T-helper 2 cell treated with Interferon-gamma antibody and Interleukin-4, amounts not matched to agents 5 μg/mL and 100 μg/mL, for 36 hours (primary cell): ENCODE results near the gene ATF6B.

Experiments
- DNase-seq: peaks from one replicate; pipeline ENCODE4 v3.0.0; 2021; ENCODE audit warnings: low spot score
- H3K27ac Mint-ChIP-seq: one replicate; pipeline ENCODE4 v1.8.0; 2021; ENCODE audit warnings: mild to moderate bottlenecking, mixed read lengths
- H3K27me3 Mint-ChIP-seq: one replicate; pipeline ENCODE4 v1.8.0; 2021; ENCODE audit warnings: low read depth, mixed read lengths
- H3K36me3 Mint-ChIP-seq: one replicate; pipeline ENCODE4 v1.8.0; 2021; ENCODE audit warnings: low read depth, mixed read lengths
- H3K4me1 Mint-ChIP-seq: one replicate; pipeline ENCODE4 v1.8.0; 2021; ENCODE audit warnings: low read depth, mixed read lengths
- H3K4me3 Mint-ChIP-seq: one replicate; pipeline ENCODE4 v1.8.0; 2022; ENCODE audit warnings: mild to moderate bottlenecking, moderate library complexity, mixed read lengths
- H3K9me3 Mint-ChIP-seq: one replicate; pipeline ENCODE4 v1.8.0; 2021; ENCODE audit warnings: mixed read lengths

Gene ATF6B

GRCh38 chr6:32129297-32130088, 1.4 kb upstream of the ATF6B start:
- peak overlapping the region; percentile 91 for H3K27ac Mint-ChIP-seq
- no peaks in the 10 kb centered on the region for H3K9me3 Mint-ChIP-seq
- peaks cover 31% of the 10 kb centered on the region for H3K4me1 Mint-ChIP-seq
- H3K36me3 Mint-ChIP-seq = peaks cover 19% of the 10 kb centered on the region
- peak overlapping the region; percentile 100 for H3K4me3 Mint-ChIP-seq
- no peak for DNase-seq
- H3K27me3 Mint-ChIP-seq = peaks cover 8% of the 10 kb centered on the region

- H3K36me3 Mint-ChIP-seq = peaks cover 25% of the 10 kb centered on the region
These were observed 778 bp upstream of the ATF6B start for GRCh38 chr6:32128751-32129296.

GRCh38 chr6:32127409-32127716, 683 bp downstream of the ATF6B start:
- DNase-seq = no peak
- H3K36me3 Mint-ChIP-seq = peaks cover 32% of the 10 kb centered on the region
- peaks cover 3% of the 10 kb centered on the region for H3K27me3 Mint-ChIP-seq
- peaks cover 34% of the 10 kb centered on the region for H3K4me1 Mint-ChIP-seq
- H3K4me3 Mint-ChIP-seq = peak overlapping the region; percentile 100
- H3K9me3 Mint-ChIP-seq = no peaks in the 10 kb centered on the region
- peak overlapping the region; percentile 99 for H3K27ac Mint-ChIP-seq

More at GRCh38 chr6:32128751-32129296, 778 bp upstream of the ATF6B start:
- peak overlapping the region; percentile 99 for H3K27ac Mint-ChIP-seq
- H3K4me1 Mint-ChIP-seq = peaks cover 34% of the 10 kb centered on the region
- H3K9me3 Mint-ChIP-seq = no peaks in the 10 kb centered on the region
- H3K27me3 Mint-ChIP-seq = peaks cover 4% of the 10 kb centered on the region
- DNase-seq = no peak
- H3K4me3 Mint-ChIP-seq = peak overlapping the region; percentile 100

- Mint-ChIP-seq H3K27me3 (no peaks in the 10 kb centered on the region), H3K4me3 (peak overlapping the region; percentile 100), H3K9me3 (no peaks in the 10 kb centered on the region), H3K36me3 (peaks cover 36% of the 10 kb centered on the region), H3K4me1 (peaks cover 34% of the 10 kb centered on the region), H3K27ac (peak overlapping the region; percentile 99)
- DNase-seq = no peak
These were observed 1.2 kb downstream of the ATF6B start for GRCh38 chr6:32126880-32127279.

- Mint-ChIP-seq H3K36me3 (peaks cover 58% of the 10 kb centered on the region), H3K27ac (no peak overlapping the region), H3K27me3 (no peaks in the 10 kb centered on the region), H3K4me3 (no peak overlapping the region), H3K4me1 (peaks cover 28% of the 10 kb centered on the region), H3K9me3 (no peaks in the 10 kb centered on the region)
- no peak for DNase-seq
These were observed 4.4 kb downstream of the ATF6B start for GRCh38 chr6:32123681-32124080.

- Mint-ChIP-seq H3K27ac (no peak overlapping the region), H3K4me1 (peaks cover 7% of the 10 kb centered on the region), H3K36me3 (peaks cover 58% of the 10 kb centered on the region), H3K9me3 (no peaks in the 10 kb centered on the region), H3K4me3 (no peak overlapping the region), H3K27me3 (no peaks in the 10 kb centered on the region)
- no peak for DNase-seq
These were observed 7.4 kb downstream of the ATF6B start for GRCh38 chr6:32120573-32121059.

GRCh38 chr6:32118782-32119628, 9.0 kb downstream of the ATF6B start:
- H3K4me3 Mint-ChIP-seq = no peak overlapping the region
- peaks cover 56% of the 10 kb centered on the region for H3K36me3 Mint-ChIP-seq
- no peak overlapping the region for H3K27ac Mint-ChIP-seq
- H3K27me3 Mint-ChIP-seq = no peaks in the 10 kb centered on the region
- peaks cover 4% of the 10 kb centered on the region for H3K4me1 Mint-ChIP-seq
- no peaks in the 10 kb centered on the region for H3K9me3 Mint-ChIP-seq
- DNase-seq = peak; percentile 64

GRCh38 chr6:32117461-32117860, 10.6 kb downstream of the ATF6B start:
- no peak overlapping the region for H3K4me3 Mint-ChIP-seq
- peaks cover 48% of the 10 kb centered on the region for H3K36me3 Mint-ChIP-seq
- peaks cover 4% of the 10 kb centered on the region for H3K4me1 Mint-ChIP-seq
- DNase-seq = no peak
- no peaks in the 10 kb centered on the region for H3K27me3 Mint-ChIP-seq
- no peak overlapping the region for H3K27ac Mint-ChIP-seq
- H3K9me3 Mint-ChIP-seq = no peaks in the 10 kb centered on the region

GRCh38 chr6:32116674-32117073, 11.4 kb downstream of the ATF6B start:
- no peak for DNase-seq
- Mint-ChIP-seq H3K36me3 (peaks cover 42% of the 10 kb centered on the region), H3K27ac (no peak overlapping the region), H3K27me3 (no peaks in the 10 kb centered on the region), H3K4me1 (peaks cover 4% of the 10 kb centered on the region), H3K4me3 (no peak overlapping the region), H3K9me3 (no peaks in the 10 kb centered on the region)

GRCh38 chr6:32115623-32116022, 12.4 kb downstream of the ATF6B start:
- no peak for DNase-seq
- Mint-ChIP-seq H3K4me1 (peaks cover 4% of the 10 kb centered on the region), H3K36me3 (peaks cover 36% of the 10 kb centered on the region), H3K27me3 (no peaks in the 10 kb centered on the region), H3K4me3 (no peak overlapping the region), H3K9me3 (no peaks in the 10 kb centered on the region), H3K27ac (no peak overlapping the region)

GRCh38 chr6:32114796-32115195, 13.2 kb downstream of the ATF6B start:
- DNase-seq = no peak
- Mint-ChIP-seq H3K4me1 (peaks cover 4% of the 10 kb centered on the region), H3K36me3 (peaks cover 33% of the 10 kb centered on the region), H3K9me3 (no peaks in the 10 kb centered on the region), H3K27me3 (peaks cover 2% of the 10 kb centered on the region), H3K4me3 (no peak overlapping the region), H3K27ac (peak overlapping the region; percentile 10)

- peaks cover 22% of the 10 kb centered on the region for H3K36me3 Mint-ChIP-seq
- no peaks in the 10 kb centered on the region for H3K9me3 Mint-ChIP-seq
- DNase-seq = no peak
- H3K4me1 Mint-ChIP-seq = no peaks in the 10 kb centered on the region
- H3K27ac Mint-ChIP-seq = no peak overlapping the region
- no peak overlapping the region for H3K4me3 Mint-ChIP-seq
- peaks cover 8% of the 10 kb centered on the region for H3K27me3 Mint-ChIP-seq
These were observed 14.4 kb downstream of the ATF6B start for GRCh38 chr6:32113386-32114352.

GRCh38 chr6:32112431-32112980, 15.5 kb downstream of the ATF6B start:
- DNase-seq = no peak
- Mint-ChIP-seq H3K27ac (no peak overlapping the region), H3K4me1 (no peaks in the 10 kb centered on the region), H3K9me3 (no peaks in the 10 kb centered on the region), H3K36me3 (peaks cover 19% of the 10 kb centered on the region), H3K27me3 (peaks cover 17% of the 10 kb centered on the region), H3K4me3 (no peak overlapping the region)
